GM18907 (cell line): ENCODE results near the gene ZNF529.
"Not testable (repeated sequence)": the region's sequence is repeated elsewhere in the genome, so short reads cannot be mapped to it uniquely, and the experiment has no call there.

ENCODE experiments used
- ATAC-seq: cut with Tn5 transposase; IDR thresholded peaks from one replicate; pipeline ENCODE4 v1.9.1; 2021; ENCODE audit warnings: mild to moderate bottlenecking, moderate library complexity; ENCODE audit not compliant: unreplicated experiment

ZNF529 gene

DNA sequence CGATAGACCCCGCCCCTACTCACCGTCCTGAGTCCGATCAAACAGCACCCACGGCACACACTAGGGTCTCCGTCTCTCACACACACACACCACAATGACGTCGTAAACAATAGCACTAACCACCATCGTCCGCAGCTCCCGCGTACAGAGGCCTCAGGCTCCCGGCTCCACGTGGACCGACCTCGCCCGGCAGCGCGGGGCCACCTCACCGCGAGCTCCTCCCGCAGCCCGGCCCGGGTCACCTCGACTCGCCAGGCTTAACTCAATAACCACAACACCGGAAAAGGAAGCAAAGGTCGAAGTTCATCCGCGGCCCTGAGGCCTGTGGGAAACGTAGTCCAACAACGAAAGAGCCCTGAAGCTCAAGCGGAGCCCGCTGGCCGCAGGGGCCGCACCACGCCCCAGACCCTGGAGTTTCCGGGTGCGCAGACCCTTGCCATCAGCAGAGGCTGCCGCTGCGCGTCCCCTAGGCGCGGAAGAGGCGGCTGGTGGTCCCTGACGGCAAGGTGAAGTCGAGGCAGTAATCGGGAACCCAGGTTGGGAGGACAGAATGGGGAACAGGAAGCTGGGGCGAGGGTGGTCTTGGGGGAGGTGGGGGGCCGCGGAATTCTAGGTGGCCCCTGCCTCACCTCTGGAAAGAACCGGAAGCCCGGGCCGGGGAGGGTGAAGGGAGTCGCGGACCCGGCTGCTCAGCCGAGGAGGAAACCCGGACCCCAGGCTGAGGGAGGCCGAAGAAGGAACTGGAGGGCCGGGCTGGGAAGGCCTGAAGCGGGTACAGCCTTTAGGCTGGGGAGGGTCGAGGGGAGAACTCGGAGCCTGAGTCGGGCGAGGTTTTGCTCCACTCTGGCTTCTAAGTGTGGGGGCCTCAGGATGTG lies at the start of gene ZNF529:
TSS of gene ZNF529 (minus strand) at position 273 of the 875 bp plus-strand sequence. CDS start 946 bp downstream, outside the sequence.
- ATAC-seq: peak; percentile 91

DNA sequence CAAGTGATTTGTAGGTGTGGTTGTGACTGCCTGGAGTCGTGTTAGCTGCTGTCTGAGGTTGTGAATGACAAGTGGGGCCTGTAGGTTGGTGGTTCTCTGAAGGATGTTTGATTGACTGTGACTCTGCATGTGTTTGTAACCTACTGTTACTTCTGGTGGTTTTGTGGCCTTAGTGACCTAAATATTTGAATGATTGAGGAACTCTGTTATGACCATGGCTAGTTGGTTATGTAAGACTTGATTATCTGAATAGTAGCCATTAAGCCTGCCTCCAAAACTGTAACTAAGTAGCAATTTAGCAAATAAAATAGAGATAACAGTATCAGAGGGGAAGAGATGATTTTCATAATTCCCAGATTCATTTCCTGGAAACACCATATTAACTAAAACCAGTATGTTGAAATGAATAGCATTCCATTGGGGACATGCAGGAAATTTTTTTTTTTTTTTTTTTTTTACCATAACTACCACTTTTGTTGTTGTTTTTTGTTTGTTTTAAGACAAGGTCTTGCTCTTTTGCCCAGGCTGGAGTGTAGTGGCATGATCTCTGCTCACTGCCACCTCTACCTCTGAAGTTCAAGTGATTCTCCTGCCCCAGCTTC lies 32.9 kb upstream of the ZNF529 start:
- ATAC-seq: peak; percentile 5

DNA sequence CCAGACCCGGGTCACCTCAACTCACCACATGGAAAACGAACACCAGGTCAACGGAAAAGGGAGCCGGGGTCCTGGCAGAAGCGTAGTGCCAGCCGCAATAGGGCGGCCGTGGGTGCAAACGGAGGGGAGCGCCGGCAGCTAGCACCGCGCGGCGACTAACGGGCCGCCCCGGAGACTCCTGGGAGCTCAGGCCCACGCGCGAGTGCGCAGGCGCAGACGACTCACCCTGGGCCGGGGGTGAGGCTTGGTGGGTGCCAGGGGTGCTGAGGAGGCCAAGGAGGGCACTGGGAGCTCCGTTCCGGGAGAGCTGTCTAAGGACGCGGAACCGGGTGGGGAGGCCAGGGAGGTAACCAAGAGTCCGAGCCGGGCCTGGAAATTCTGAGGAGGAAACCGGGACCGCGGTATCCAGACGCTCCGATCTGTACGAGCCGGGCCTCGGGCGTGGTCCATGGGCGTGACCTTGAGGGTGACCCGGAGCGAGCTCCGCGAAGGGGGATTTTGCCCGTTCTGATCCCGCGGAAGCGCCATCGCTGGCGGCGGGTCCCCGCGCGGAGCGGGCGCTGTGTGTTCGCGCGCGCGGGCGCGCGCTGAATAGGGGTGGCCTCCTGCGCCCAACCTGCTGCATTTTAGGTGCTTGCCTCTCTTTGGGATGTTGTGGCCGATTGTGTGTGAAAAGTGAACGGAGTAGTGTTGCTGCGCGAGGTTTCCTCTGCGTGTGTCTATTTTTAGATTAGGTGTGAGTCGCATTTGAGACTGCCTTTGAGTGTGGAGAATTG lies 32.2 kb upstream of the ZNF529 start, which contains the start of gene ZNF382:
TSS of gene ZNF382 (plus strand) at position 213 of the 776 bp plus-strand sequence. CDS start 4,602 bp downstream, outside the sequence.
- ATAC-seq: peak; percentile 75

DNA sequence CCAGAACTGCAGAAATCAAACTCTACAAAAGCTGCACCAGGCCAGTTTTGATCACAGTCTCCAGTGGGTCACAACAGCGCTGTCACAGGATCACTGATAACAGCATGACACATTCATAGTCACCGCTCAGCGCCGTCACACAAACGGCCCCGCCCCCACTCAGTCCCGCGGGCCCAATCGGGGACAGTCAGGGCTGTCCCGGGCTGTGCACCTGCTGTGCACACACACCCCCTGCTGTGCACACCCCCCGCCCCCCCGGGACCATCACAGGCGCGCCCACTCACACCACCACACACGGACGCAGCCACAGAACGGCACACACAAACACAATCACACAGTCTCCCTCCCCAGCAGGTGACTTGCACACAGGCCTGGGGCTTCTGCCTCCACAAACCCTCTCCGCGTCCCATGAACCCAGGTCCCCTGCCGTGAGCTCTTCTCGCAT lies 31.6 kb upstream of the ZNF529 start:
- peak; percentile 75 for ATAC-seq

DNA sequence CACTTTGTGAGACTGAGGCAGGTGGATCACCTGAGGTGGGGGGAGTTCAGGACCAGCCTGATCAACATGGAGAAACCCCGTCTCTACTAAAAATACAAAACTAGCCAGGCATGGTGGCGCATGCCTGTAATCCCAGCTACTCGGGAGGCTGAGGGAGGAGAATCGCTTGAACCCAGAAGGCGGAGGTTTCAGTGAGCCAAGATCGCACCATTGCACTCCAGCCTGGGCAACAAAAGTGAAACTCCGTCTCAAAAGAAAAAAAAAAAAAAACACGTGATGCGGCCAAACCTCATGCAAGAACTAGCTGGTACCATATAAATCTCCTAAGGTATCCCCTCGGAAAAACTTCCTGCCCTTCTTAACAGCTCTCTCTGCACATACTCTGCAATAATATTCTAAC lies 29.6 kb upstream of the ZNF529 start:
- not testable (repeated sequence) for ATAC-seq

DNA sequence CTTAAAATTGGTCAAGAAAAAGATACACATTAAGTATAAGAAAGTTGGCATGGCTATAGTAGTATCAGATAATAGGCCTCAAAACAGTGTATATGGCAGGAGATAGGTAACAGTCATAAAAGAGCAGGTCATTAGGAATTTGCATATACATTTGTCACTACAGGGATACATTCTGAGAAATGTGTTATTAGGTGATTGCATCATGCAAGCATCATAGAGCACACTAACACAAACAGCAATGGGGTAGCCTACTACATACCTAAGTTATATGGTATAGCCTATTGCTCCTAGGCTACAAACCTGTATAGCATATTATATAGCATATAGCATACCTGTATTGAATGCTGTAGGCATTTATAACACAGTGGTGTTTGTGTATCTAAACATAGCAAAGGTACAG lies 6.2 kb upstream of the ZNF529 start:
- no peak for ATAC-seq

DNA sequence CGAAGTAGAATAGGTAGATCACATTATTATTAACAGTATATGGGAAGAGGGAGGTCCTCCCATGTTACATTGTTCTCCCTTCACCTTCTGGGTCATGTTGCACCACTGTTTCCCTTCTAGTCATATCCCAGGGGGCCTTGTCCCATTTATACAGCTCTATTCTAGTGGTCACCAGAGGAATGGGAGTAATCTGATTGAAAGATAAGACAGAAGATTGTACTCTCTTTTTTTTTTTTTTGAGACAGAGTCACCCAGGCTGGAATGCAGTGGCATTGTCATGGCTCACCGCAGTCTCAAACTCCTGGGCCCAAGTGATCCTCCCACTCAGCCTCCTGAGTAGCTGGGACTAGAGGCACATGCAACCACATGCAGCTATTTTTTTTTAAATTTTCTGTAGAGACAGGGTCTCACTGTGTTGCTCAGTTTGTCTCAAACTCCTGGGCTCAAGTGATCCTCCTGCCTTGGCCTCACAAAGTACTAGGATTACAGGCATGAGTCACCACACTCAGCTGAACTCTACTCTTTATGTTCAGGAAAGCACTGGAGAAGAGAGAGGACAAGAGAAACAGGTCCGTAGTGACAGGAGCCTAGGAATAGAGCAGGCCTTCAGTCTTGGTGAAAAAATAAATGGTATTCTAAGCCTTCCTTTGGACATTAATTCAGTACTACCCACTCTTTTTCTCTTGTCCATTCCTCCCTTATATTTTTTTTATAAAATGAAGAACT lies 4.3 kb upstream of the ZNF529 start:
- no peak for ATAC-seq

DNA sequence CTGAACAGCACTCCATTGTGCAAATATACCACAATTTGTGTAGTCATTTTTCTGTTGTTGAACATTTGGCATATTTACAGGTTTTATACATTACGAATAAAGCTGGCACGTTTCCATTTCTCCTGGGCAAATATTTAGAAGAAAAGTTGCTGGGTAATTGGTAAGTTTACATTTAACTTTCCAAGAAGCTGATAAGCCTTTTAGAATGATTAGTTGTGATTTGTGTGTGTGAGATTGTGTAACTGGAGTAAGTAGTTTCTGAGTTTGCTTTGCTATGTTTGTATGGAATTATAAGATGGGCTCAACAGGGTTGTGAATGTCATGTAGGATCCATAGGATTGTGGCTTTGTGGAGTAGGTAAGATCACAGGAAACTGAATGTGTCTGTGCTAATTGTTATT lies 1.6 kb upstream of the ZNF529 start:
- ATAC-seq: no peak

DNA sequence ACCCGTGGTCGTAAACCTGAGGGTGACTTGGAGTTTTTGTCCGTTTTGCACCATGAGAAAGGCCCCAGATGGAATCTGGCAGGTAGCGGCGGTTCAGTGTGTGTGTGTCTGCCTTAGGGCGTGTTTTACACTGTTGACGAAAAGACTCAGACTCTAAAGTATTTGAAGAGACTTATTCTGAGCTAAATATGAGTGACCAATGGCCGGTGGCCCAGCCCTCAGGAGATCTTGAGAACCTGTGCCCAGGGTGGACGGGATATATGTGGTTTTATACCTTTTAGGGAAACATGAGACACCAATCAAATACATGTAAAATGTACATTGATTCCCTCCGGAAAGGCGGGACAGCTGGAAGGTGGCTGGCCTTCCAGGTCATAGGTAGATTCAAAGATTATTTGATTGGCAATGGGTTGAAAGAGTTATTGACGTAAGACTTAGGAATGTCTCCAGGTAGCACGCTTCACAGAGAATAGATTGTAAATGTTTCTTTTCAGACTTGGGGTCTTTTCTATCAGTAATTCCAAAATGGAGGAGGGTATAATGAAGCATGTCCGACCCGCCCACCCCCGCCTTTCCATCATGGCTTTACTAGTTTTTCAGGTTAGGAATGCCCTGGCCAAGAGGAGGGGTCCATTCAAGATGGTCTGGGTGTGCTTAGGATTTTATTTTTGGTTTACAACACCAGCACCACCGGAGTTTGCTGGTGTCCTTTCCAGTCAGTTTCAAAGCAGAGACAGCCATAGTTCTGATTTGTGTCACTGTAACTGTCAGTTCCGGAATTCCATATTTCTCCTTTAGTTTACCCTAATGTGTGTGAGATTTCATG lies 1.0 kb upstream of the ZNF529 start:
- ATAC-seq: peak; percentile 13

DNA sequence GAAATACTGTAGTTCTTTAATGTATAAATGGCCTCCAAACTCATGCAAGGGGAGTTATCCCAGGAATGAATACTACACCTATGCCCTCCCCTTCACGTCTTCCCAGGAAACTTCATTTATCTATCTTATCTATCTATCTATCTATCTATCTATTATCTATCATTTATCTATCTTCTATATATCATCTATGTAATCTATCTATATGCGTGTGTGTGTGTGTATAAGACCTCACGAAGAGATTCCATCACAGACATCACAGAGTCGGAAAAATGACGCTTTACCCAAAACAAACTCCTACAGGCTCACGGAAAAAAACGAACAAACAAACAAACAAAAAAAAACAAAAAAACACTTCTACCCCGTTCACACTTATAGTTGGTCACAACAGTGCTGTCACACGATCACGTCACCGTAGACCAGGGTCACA lies 486 bp downstream of the ZNF529 start:
- ATAC-seq: no peak

DNA sequence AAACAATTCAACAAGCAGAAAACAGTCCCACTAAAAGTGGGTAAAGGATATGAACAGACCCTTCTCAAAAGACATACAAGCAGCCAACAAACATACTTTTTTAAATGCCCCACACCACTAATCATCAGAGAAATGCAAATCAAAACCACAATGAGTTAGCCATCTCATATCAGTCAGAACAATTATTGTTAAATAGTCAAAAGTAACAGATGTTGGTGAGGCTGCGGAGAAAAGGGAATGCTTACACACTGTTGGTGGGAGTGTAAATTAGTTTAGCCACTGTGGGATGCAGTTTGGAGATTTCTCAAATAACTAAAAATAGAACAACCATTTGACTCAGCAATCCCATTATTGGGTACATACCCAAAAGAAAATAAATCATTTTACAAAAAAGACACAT lies 8.7 kb downstream of the ZNF529 start:
- no peak for ATAC-seq

DNA sequence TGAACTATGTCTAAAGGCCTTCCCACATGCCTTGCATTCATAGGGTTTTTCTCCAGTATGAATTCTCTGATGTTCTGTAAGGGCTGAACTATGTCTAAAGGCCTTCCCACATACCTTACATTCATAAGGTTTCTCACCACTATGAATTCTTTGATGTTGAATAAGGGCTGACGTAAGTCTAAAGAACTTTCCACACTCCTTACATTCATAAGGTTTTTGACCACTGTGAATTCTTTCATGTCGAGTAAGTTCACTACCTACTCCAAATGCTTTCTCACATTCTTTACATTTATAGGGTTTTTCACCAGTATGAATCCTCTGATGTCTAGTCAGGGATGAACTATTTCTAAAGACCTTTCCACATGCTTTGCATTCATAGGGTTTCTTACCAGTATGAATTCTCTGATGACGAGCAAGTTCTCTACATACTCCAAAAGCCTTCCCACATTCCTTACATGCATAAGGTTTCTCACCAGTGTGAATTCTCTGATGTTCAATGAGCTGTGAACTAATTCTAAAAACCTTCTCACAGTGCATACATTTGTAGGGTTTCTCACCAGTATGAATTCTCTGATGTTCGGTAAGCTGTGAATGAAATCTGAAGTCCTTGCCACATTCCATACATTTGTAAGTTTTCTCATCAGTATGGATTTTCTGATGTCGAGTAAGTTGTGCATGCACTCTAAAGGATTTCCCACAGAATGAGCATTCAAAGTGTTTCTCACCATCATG lies 25.9 kb downstream of the ZNF529 start:
- no peak for ATAC-seq

DNA sequence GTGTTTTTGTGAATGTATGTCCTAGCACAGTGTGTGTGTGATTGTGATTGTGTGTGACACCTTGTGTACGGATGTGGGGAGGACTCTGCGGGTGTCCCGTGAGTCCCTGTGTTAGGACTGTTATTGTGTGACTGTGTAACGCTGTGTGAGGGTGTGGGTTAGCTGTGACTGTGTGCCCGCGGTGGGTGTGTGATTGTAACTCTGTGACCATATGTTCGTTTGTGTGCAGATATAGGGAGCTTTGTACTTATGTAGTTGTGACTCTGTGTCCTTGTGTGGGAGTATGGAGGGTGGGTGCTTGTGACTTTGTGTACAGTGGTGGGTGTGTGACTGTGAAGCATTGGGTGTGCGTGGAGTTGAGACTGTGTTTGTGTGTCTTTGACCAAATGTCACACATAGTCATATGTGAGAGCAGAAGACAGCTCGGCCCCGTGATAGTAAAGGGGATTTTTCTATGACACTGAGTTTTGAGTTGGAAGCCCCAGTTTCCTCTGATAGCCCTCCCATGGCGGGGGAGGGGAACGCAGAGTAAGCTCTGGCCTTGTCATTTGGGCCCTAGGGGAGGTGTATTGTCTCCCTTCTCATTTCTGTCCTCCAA lies 44.1 kb downstream of the ZNF529 start:
- peak; percentile 31 for ATAC-seq

DNA sequence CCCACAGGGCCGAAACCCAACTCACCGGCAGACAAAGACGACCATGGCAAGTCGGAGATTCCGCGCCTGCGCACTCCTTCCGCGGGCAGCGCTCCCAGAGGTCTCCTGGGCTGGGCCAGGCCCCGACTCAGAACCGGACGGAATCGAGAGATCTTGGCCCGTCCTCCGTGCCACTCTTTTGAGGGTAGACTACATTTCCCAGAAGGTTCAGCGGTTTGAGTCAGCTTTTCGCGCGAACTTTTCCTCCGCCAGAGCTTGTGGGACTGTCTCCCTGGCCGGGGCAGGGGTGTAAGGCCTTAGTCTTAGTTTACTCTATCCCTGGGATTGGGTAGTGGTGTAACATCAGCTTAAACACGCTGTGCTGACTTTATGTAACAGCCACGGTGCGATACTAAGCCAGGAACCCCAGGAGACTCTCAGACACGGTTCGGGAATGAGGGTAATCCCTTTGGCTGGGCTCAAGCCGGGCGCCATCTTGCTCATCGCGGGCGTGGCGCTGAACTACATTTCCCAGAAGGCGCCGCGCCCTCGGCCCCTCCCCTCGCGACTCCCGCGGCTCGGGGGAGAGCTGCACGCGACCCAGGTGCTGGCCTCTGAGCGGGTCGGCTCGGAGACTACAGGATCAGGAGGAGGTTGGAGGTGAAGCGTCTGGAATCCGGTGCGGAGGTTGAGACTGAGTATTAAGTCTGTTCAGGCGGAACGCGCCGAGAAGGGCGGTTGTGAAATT lies 44.7 kb downstream of the ZNF529 start, which contains the start of gene ZNF260:
TSS of gene ZNF260 (minus strand) at position 78 of the 727 bp plus-strand sequence. CDS start 13,033 bp downstream, outside the sequence.
- ATAC-seq: peak; percentile 88

DNA sequence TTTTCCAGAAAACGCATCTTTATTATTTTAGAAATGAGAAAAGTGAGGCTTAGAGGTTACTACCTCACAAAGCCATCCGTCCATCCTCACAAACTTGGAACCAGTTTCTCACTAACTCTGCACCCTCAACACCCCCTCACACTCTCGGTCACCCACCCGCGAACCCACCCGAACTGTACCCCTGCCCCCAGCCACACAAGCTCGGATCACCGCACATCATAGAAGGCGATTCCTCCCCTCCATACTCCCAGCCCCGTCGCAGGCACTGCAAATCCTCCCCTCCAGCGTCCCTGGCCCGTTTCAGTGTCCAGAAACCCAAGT lies 45.3 kb downstream of the ZNF529 start:
- ATAC-seq: no peak

DNA sequence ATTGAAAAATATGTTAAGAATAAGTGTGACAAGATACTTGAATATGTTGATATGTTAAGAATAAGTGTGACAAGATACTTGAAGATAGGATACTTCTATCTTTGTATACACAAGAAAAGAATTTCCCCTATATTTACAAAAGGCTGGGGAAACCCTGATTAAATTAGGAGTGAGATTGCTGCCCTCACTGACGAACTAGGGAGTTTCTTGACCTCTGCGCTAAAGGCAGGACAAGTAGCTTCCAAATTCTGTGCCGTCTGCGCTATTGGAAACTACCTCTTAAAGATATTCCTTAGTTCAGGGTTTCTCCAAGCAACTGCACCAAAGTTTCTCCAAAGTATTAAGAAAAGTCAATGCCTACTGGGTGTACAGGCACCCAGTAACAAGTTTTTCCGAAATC lies 45.8 kb downstream of the ZNF529 start:
- no peak for ATAC-seq

DNA sequence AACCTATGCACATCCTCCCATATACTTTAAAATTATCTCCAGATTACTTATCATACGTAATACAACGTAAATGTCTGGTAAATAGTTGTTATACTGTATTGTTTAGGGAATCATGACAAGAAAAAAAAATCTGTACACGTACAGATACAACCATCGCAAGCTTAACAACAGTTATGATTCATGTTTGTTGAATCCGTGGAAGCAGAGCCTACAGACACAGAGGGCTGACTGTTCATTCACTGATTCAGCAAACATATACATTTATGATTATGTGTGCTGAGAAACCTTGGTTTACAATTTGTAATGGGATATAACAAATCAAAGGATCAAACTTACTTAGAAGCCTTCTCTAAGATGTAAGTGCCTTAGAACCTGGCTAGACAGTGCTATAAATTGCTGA lies 46.5 kb downstream of the ZNF529 start:
- no peak for ATAC-seq

DNA sequence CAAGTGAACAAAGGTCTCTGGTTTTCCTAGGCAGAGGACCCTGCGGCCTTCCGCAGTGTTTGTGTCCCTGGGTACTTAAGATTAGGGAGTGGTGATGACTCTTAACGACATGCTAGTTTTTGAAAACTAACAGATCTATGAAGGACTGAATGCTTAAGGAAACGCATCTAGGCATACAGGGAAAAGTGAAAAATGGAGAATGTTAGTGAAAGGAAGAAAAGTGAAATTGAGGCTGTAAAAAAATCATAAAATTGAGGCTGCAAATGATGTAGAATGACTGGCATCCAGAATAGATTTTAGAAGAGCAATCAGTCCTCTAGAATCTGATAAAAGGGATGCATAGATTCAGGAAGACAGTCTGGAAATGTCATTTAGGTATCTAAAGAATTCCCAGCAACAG lies 48.5 kb downstream of the ZNF529 start:
- ATAC-seq: no peak
